CD14-positive monocyte (primary cell): ENCODE data around the gene LEMD1. TPM values are rescaled to one million over a fixed set of nuclear protein-coding genes. Genes with fewer than 3 reads are reported as not detected.
"Not testable (repeated sequence)": the region's sequence is repeated elsewhere in the genome, so short reads cannot be mapped to it uniquely, and the experiment has no call there.

Experiments
- DNase-seq, 3 donors: peaks; one replicate each; pipeline ENCODE4 v3.0.0-alpha.2; 2011 to 2022
- H2AFZ ChIP-seq: 2 replicates; pipeline ENCODE4 v1.6.0; 2012; ENCODE audit warnings: mild to moderate bottlenecking, low read depth, low read length, inconsistent platforms; ENCODE audit not compliant: insufficient read depth, poor library complexity, severe bottlenecking
- H3K27ac ChIP-seq, 2 donors: 1 replicate in 1 of 2; 2 replicates in 1 of 2; pipeline ENCODE4 v1.5.1; 2012 to 2013; ENCODE audit warnings: low read length in 2 of 2, control low read depth in 1 of 2, inconsistent platforms in 1 of 2, low read depth in 1 of 2, mild to moderate bottlenecking in 1 of 2
- H3K27me3 ChIP-seq, 2 donors: one replicate each; pipeline versions ENCODE4 v1.6.0 to v1.6.1; 2011 to 2013; ENCODE audit warnings: low read length in 2 of 2; ENCODE audit not compliant: control insufficient read depth in 2 of 2, insufficient read depth in 2 of 2
- H3K36me3 ChIP-seq, 2 donors: replicated peaks in 1 of 2; 1 replicate in 1 of 2; 2 replicates in 1 of 2; pipeline versions ENCODE4 v1.5.1 to v1.6.1; 2012 to 2013; ENCODE audit warnings: low read length in 2 of 2, control low read depth in 1 of 2, inconsistent platforms in 1 of 2, mild to moderate bottlenecking in 1 of 2; ENCODE audit not compliant: insufficient read depth in 2 of 2, control insufficient read depth in 1 of 2
- H3K4me1 ChIP-seq, 2 donors: 1 replicate in 1 of 2; 2 replicates in 1 of 2; pipeline versions ENCODE4 v1.5.1 to v1.6.1; 2012 to 2013; ENCODE audit warnings: low read length in 2 of 2, control low read depth in 1 of 2, inconsistent platforms in 1 of 2, mild to moderate bottlenecking in 1 of 2, moderate library complexity in 1 of 2; ENCODE audit not compliant: insufficient read depth in 2 of 2, control insufficient read depth in 1 of 2
- H3K4me2 ChIP-seq: replicated peaks from 2 replicates; pipeline ENCODE3; 2012; ENCODE audit warnings: low read length, moderate library complexity, mild to moderate bottlenecking; ENCODE audit not compliant: poor library complexity, severe bottlenecking; ENCODE audit errors: extremely low read depth
- H3K4me3 ChIP-seq, 3 experiments: fragments of 200-600 bp in 1 of 3; sonication (generic) in 1 of 3; replicated peaks in 1 of 3; 1 replicate in 2 of 3; 2 replicates in 1 of 3; pipeline ENCODE4 v1.5.1; 2011 to 2013; ENCODE audit warnings: low read length in 3 of 3, mild to moderate bottlenecking in 3 of 3, control low read depth in 2 of 3, low read depth in 2 of 3, inconsistent platforms in 1 of 3, moderate library complexity in 1 of 3
- H3K79me2 ChIP-seq: 2 replicates; pipeline ENCODE4 v1.6.0; 2012; ENCODE audit warnings: mild to moderate bottlenecking, control low read depth, inconsistent platforms, low read length, moderate library complexity; ENCODE audit not compliant: insufficient read depth
- H3K9ac ChIP-seq: 2 replicates; pipeline ENCODE4 v1.6.0; 2017; ENCODE audit warnings: low read length, mild to moderate bottlenecking; ENCODE audit not compliant: insufficient read depth, poor library complexity, severe bottlenecking
- H3K9me3 ChIP-seq, 2 donors: replicated peaks in 1 of 2; 1 replicate in 1 of 2; 2 replicates in 1 of 2; pipeline versions ENCODE4 v1.5.1 to v1.6.1; 2012 to 2013; ENCODE audit warnings: low read length in 2 of 2, control low read depth in 1 of 2; ENCODE audit not compliant: control insufficient read depth in 1 of 2, insufficient read depth in 1 of 2
- H4K20me1 ChIP-seq: 2 replicates; pipeline ENCODE4 v1.6.0; 2012; ENCODE audit warnings: mild to moderate bottlenecking, low read length, control low read depth, moderate library complexity; ENCODE audit not compliant: insufficient read depth
- H3K27ac Mint-ChIP-seq, 7 donors: one replicate each; pipeline ENCODE4 v1.8.0; 2020; ENCODE audit warnings: mild to moderate bottlenecking in 7 of 7, mixed read lengths in 7 of 7, moderate library complexity in 6 of 7, inconsistent platforms in 2 of 7
- H3K27me3 Mint-ChIP-seq, 3 donors: one replicate each; pipeline ENCODE4 v1.8.0; 2021 to 2022; ENCODE audit warnings: low read depth in 3 of 3, mild to moderate bottlenecking in 3 of 3, mixed read lengths in 3 of 3, moderate library complexity in 3 of 3, inconsistent platforms in 1 of 3
- H3K36me3 Mint-ChIP-seq, 2 donors: one replicate each; pipeline ENCODE4 v1.8.0; 2020; ENCODE audit warnings: mixed read lengths in 2 of 2, inconsistent platforms in 1 of 2, mild to moderate bottlenecking in 1 of 2
- H3K4me1 Mint-ChIP-seq: one replicate; pipeline ENCODE4 v1.8.0; 2020; ENCODE audit warnings: mild to moderate bottlenecking, mixed read lengths
- H3K4me3 Mint-ChIP-seq, 2 donors: one replicate each; pipeline ENCODE4 v1.8.0; 2020; ENCODE audit warnings: mild to moderate bottlenecking in 2 of 2, mixed read lengths in 2 of 2, moderate library complexity in 1 of 2
- H3K9me3 Mint-ChIP-seq, 7 donors: one replicate each; pipeline ENCODE4 v1.8.0; 2020 to 2022; ENCODE audit warnings: mixed read lengths in 7 of 7, mild to moderate bottlenecking in 6 of 7, moderate library complexity in 6 of 7, inconsistent platforms in 2 of 7
- CTCF ChIP-seq: fragments of 200-600 bp; IDR thresholded peaks from one replicate; pipeline ENCODE4 v1.8.0; 2022; ENCODE audit warnings: antibody characterized with exemption, mild to moderate bottlenecking
- WGBS: methylation state at CpG from one replicate; pipeline ENCODE4 v1.1.5; 2013; ENCODE audit warnings: missing lambda C conversion rate; ENCODE audit not compliant: insufficient coverage; 5-methylcytosine and 5-hydroxymethylcytosine counted together
- intact Hi-C, 2 donors: fragments of 100-400 bp; cut with micrococcal nuclease; formaldehyde crosslinking; loops; one replicate each; pipeline versions ENCODE4 v1.15.0 to v1.15.1; 2023
- polyA plus RNA-seq, 3 donors: library from polyadenylated mRNA; depleted of rRNA in 1 of 3; unstranded in 2 of 3; stranded (reverse) in 1 of 3; fragments of 300-500 nt in 2 of 3; fragments of >200 nt in 1 of 3; fragmentation: Illumina TruSeq in 2 of 3; gene quantifications; 1 replicate in 2 of 3; 2 replicates in 1 of 3; pipeline ENCODE4 v1.2.3, GENCODE V29; 2012 to 2021

The LEMD1 gene
- polyA plus RNA-seq, 3 donors = not detected

DNA sequence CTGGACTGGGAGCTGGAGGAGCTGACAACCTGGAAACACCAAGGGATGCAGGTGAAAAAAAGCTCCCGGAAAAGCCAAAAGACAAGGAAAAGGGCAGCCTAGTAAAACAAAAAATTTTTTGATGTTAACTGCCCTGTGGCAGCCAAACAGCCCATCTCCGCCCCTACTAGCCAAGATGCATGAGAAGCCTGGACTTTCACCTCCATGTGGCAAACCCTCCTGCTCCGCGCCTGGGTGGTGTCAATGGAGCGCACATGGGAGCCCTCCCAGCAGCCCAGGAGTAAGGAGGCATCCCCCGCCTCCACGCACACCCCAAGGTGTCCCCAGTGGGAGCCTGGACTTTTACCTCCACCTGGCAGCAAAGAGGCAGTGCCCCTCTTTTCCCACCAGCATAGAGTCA, 30.5 kb downstream of the LEMD1 start:
- Histone ChIP-seq H3K4me3 (no peak overlapping the region), H3K9me3 (no peaks in the 10 kb centered on the region), H3K4me1 (no peaks in the 10 kb centered on the region), H3K79me2 (no peaks in the 10 kb centered on the region), H3K9ac (no peak overlapping the region), H3K27me3 (peaks cover 6 to 8% of the 10 kb centered on the region in 2 donors), H3K4me2 (no peak overlapping the region), H2AFZ (no peak overlapping the region), H4K20me1 (no peaks in the 10 kb centered on the region), H3K27ac (no peak overlapping the region), H3K36me3 (no peaks in the 10 kb centered on the region)
- no peak for DNase-seq
- H3K36me3 Mint-ChIP-seq = no peaks in the 10 kb centered on the region
- H3K27ac Mint-ChIP-seq = no peak overlapping the region
- WGBS = 95% methylated on average over 4 of the region's 7 CpGs
- no peaks in the 10 kb centered on the region for H3K4me1 Mint-ChIP-seq
- intact Hi-C loops = no loop called here
- H3K9me3 Mint-ChIP-seq = peaks cover 0 to 6% (median 2%) of the 10 kb centered on the region in 7 donors
- no peak for TF ChIP-seq CTCF
- H3K4me3 Mint-ChIP-seq = no peak overlapping the region
- peaks cover 20 to 36% (median 26%) of the 10 kb centered on the region in 3 donors for H3K27me3 Mint-ChIP-seq

GRCh38 chr1:205387845-205388244, 34.0 kb downstream of the LEMD1 start:
- Histone ChIP-seq H3K9ac (no peak overlapping the region), H3K9me3 (no peaks in the 10 kb centered on the region), H2AFZ (no peak overlapping the region), H3K79me2 (no peaks in the 10 kb centered on the region), H3K4me1 (no peaks in the 10 kb centered on the region), H4K20me1 (no peaks in the 10 kb centered on the region), H3K27ac (no peak overlapping the region), H3K4me2 (no peak overlapping the region), H3K4me3 (no peak overlapping the region), H3K36me3 (no peaks in the 10 kb centered on the region), H3K27me3 (peaks cover 0 to 2% of the 10 kb centered on the region in 2 donors)
- Mint-ChIP-seq H3K27me3 (peaks cover 12 to 32% (median 22%) of the 10 kb centered on the region in 3 donors), H3K4me1 (no peaks in the 10 kb centered on the region), H3K27ac (peak overlapping the region in 1 of 7 donors; percentile 48), H3K4me3 (no peak overlapping the region), H3K9me3 (peaks cover 0 to 2% (median 0%) of the 10 kb centered on the region in 7 donors), H3K36me3 (no peaks in the 10 kb centered on the region)
- WGBS = no CpG with 5 or more reads among the region's 2 CpGs
- TF ChIP-seq CTCF = no peak
- DNase-seq = no peak
- intact Hi-C loops = no loop called here

GRCh38 chr1:205382990-205383389, 38.9 kb downstream of the LEMD1 start:
- H2AFZ ChIP-seq, H3K4me3 Mint-ChIP-seq, DNase-seq, H3K9me3 Mint-ChIP-seq, H3K79me2 ChIP-seq, H3K27ac ChIP-seq, H4K20me1 ChIP-seq, intact Hi-C loops, H3K4me1 ChIP-seq, H3K27ac Mint-ChIP-seq, H3K36me3 ChIP-seq, H3K27me3 ChIP-seq, H3K36me3 Mint-ChIP-seq, H3K4me2 ChIP-seq, H3K9ac ChIP-seq, H3K9me3 ChIP-seq, H3K4me3 ChIP-seq, H3K4me1 Mint-ChIP-seq: not testable (repeated sequence)
- 100% methylated on average over 1 of the region's 3 CpGs for WGBS
- H3K27me3 Mint-ChIP-seq = peaks cover 2 to 18% (median 8%) of the 10 kb centered on the region in 3 donors
